ENCODE data around the gene MRFAP1.

GRCh38 chr4:6613676-6614651 is 26.5 kb upstream of the MRFAP1 start:
- no peak for TF ChIP-seq GATA2 (IDR thresholded peaks at IDR 0.05; ENCODE audit: low read depth, low read length)
- TF ChIP-seq GATA3 (IDR thresholded peaks at IDR 0.05; ENCODE audit: low read depth, low read length) = no peak

Data from SH-SY5Y (cell line).